Gastroesophageal sphincter (tissue), 3 donors: ENCODE results near the gene PIGS.

Experiments
- CTCF ChIP-seq, 4 experiments: fragments of 200-600 bp in 2 of 4; fragments of 450-650 bp in 2 of 4; sonication (generic) in 1 of 4; IDR thresholded peaks; one replicate each; pipeline ENCODE4 v1.5.1; 2017 to 2019; ENCODE audit warnings: antibody characterized with exemption in 4 of 4, mild to moderate bottlenecking in 2 of 4, moderate library complexity in 2 of 4
- EP300 ChIP-seq: sonication (generic); formaldehyde crosslinking; IDR thresholded peaks from one replicate; pipeline ENCODE4 v1.6.1; 2017; ENCODE audit warnings: antibody characterized with exemption, mild to moderate bottlenecking
- POLR2A ChIP-seq, 2 donors: fragments of 450-650 bp; IDR thresholded peaks; one replicate each; pipeline ENCODE4 v1.6.1; 2017; ENCODE audit warnings: antibody characterized with exemption in 2 of 2, mild to moderate bottlenecking in 2 of 2, moderate library complexity in 1 of 2
- POLR2AphosphoS5 ChIP-seq: sonication (generic); formaldehyde crosslinking; IDR thresholded peaks from one replicate; pipeline ENCODE4 v1.6.1; 2017; ENCODE audit warnings: antibody characterized with exemption

GRCh38 chr17:28569446-28569845 lies 1.9 kb downstream of the PIGS start:
- TF ChIP-seq CTCF (IDR thresholded peaks at IDR 0.05) (no peak), POLR2A (IDR thresholded peaks at IDR 0.05) (no peak), POLR2AphosphoS5 (no peak), EP300 (no peak)
